ENCODE results near the gene ROBO4. TPM values are rescaled to one million over a fixed set of nuclear protein-coding genes. Genes with fewer than 3 reads are reported as not detected.

ROBO4 gene
- total RNA-seq, 1 donor from 2014 or later, result 28.8 TPM

DNA sequence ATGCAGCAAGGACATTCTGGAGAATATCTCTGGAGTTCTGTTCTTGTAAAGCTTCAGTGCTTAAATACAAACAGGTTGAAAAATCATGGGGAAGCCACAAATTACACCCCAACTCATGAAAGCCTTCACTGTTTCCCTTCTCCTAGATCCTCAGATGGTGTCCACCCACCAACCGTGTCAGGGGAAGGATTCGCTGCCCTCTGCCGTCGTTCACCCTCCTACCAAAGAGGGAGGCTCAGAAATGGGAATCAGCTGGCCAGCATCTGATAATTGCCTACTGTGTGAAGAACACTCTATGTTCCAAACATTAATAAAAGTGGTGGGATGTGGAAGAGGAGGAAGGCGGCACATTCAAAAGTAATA lies 45.6 kb upstream of the ROBO4 start:
- no peaks in the 10 kb centered on the region for H3K27me3 Mint-ChIP-seq (ENCODE audit: unreplicated experiment)
- H3K4me1 Mint-ChIP-seq (ENCODE audit: unreplicated experiment), result no peaks in the 10 kb centered on the region
- DNase-seq (ENCODE audit: low spot score), result no peak
- TF ChIP-seq, protein P1, sequence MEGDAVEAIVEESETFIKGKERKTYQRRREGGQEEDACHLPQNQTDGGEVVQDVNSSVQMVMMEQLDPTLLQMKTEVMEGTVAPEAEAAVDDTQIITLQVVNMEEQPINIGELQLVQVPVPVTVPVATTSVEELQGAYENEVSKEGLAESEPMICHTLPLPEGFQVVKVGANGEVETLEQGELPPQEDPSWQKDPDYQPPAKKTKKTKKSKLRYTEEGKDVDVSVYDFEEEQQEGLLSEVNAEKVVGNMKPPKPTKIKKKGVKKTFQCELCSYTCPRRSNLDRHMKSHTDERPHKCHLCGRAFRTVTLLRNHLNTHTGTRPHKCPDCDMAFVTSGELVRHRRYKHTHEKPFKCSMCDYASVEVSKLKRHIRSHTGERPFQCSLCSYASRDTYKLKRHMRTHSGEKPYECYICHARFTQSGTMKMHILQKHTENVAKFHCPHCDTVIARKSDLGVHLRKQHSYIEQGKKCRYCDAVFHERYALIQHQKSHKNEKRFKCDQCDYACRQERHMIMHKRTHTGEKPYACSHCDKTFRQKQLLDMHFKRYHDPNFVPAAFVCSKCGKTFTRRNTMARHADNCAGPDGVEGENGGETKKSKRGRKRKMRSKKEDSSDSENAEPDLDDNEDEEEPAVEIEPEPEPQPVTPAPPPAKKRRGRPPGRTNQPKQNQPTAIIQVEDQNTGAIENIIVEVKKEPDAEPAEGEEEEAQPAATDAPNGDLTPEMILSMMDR (IDR thresholded peaks at IDR 0.05; ENCODE audit: unreplicated experiment), result no peak
- no peaks in the 10 kb centered on the region for H3K36me3 Mint-ChIP-seq (ENCODE audit: low read depth, unreplicated experiment)
- H3K9me3 Mint-ChIP-seq (ENCODE audit: unreplicated experiment), result no peaks in the 10 kb centered on the region
- no peak overlapping the region for H3K4me3 Mint-ChIP-seq (ENCODE audit: unreplicated experiment)
- no peak overlapping the region for H3K27ac Mint-ChIP-seq (ENCODE audit: unreplicated experiment)

DNA sequence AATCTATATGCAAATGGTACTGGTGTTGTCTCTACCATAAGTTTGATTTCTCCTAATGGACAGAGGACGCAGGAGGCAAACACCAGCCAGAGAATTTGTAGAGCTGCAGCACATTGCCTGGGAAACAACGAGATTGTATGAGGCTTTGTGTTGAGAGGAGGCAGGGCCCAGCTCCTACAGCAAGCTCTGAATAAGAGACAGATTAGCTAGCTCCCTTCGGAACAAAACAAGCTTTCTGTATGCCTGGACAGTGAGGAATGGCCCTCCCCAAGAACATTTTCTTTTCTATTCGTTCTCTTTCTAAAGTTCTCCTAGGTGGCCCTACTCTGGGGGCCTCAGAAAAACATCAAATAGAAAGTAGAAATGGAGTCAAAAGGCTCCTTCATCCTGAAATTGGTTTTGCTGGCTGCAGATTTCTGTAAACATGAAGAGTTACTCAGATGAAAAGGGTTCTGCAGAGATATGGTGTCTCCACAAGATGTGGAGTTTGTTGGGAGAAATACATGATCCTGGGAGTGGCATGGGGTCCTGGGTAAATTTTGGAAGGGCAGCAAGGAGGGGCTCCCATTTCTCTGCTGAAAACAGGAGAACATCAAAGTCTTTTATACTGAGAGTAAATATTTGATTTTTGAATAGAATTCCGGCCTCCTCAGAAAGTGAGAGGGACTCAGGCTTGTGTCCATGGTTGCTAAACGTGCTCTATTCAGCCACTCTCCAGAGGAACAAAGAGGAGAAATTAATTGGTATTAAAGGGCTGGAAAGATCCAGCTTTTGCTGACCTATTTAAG lies 45.0 kb upstream of the ROBO4 start:
- TF ChIP-seq, protein P1 (IDR thresholded peaks at IDR 0.05; ENCODE audit: unreplicated experiment), result no peak
- no peak overlapping the region for H3K27ac Mint-ChIP-seq (ENCODE audit: unreplicated experiment)
- no peaks in the 10 kb centered on the region for H3K9me3 Mint-ChIP-seq (ENCODE audit: unreplicated experiment)
- DNase-seq (ENCODE audit: low spot score), result no peak
- H3K4me1 Mint-ChIP-seq (ENCODE audit: unreplicated experiment), result no peaks in the 10 kb centered on the region
- no peaks in the 10 kb centered on the region for H3K36me3 Mint-ChIP-seq (ENCODE audit: low read depth, unreplicated experiment)
- H3K27me3 Mint-ChIP-seq (ENCODE audit: unreplicated experiment), result no peaks in the 10 kb centered on the region
- no peak overlapping the region for H3K4me3 Mint-ChIP-seq (ENCODE audit: unreplicated experiment)

DNA sequence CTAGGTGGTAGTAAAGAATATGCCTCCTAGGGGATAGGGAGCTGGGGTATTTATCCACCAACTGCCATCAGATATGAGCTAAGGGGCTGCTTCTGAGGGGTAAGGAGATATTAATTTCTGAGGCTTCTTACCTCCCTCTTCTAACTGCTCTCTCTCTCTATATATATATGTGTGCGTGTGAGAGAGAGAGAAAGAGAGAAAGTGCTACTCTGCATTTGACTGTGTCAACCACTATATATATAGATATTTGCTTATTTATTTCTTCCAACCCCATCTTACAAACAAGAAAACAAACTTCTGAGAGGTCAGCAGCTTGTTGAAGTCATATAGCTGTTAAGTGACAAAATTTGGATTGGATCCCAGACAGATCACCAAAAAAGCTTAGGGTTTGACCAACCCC lies 44.0 kb upstream of the ROBO4 start:
- H3K9me3 Mint-ChIP-seq (ENCODE audit: unreplicated experiment), result no peaks in the 10 kb centered on the region
- H3K27me3 Mint-ChIP-seq (ENCODE audit: unreplicated experiment), result no peaks in the 10 kb centered on the region
- TF ChIP-seq, protein P1 (IDR thresholded peaks at IDR 0.05; ENCODE audit: unreplicated experiment), result no peak
- no peak overlapping the region for H3K4me3 Mint-ChIP-seq (ENCODE audit: unreplicated experiment)
- no peaks in the 10 kb centered on the region for H3K36me3 Mint-ChIP-seq (ENCODE audit: low read depth, unreplicated experiment)
- no peak for DNase-seq (ENCODE audit: low spot score)
- H3K27ac Mint-ChIP-seq (ENCODE audit: unreplicated experiment), result no peak overlapping the region
- H3K4me1 Mint-ChIP-seq (ENCODE audit: unreplicated experiment), result no peaks in the 10 kb centered on the region

DNA sequence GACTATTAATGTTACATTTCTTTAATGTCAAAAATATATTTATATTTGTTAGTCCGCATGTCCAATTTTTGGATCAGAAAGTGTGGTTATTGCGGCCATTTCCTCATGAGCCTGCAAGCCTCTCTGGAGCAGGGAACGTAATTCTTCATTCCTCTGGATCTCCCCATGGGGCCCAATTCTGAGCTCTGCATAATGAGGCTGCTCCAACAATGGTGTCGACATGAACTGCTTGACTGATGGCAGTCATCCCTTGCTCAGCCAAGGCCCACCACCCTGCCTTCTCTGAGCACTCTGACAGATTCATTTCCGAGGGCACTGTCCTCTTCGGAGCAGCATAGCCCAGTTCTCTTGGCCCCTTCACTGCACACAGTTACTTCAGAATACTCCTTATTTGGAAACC lies 41.3 kb upstream of the ROBO4 start:
- no peaks in the 10 kb centered on the region for H3K9me3 Mint-ChIP-seq (ENCODE audit: unreplicated experiment)
- DNase-seq (ENCODE audit: low spot score), result no peak
- no peak overlapping the region for H3K27ac Mint-ChIP-seq (ENCODE audit: unreplicated experiment)

DNA sequence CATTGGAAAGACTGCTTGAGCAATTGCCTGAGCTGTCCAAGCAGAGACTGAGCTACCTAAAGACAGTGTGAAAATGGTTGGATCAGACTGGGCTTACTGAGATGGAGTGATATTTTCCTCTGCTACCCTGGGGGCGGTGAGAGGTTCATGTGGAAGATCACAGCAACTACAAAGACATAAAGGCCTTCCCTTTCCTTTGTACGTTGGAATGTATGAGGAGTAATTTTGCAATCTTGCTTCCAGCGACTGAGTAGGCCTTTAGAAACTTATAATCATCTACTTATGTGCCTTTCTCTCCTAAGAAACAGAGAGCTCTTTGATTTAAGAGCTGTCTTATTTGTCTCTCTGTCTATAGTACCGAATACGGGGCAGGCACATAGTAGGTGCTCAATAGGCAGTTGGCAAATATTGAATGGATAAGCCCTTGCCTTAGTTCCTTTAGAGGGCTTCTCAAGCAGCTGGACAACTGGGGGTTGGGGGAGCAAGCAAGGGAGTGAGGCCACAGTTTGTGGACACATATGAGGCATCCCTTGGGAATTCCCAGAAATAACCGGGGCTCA lies 40.6 kb upstream of the ROBO4 start:
- no peaks in the 10 kb centered on the region for H3K4me1 Mint-ChIP-seq (ENCODE audit: unreplicated experiment)

More for the DNA sequence above, 41.3 kb upstream of the ROBO4 start:
- no peaks in the 10 kb centered on the region for H3K36me3 Mint-ChIP-seq (ENCODE audit: low read depth, unreplicated experiment)
- H3K4me3 Mint-ChIP-seq (ENCODE audit: unreplicated experiment), result no peak overlapping the region
- TF ChIP-seq, protein P1 (IDR thresholded peaks at IDR 0.05; ENCODE audit: unreplicated experiment), result no peak
- no peaks in the 10 kb centered on the region for H3K4me1 Mint-ChIP-seq (ENCODE audit: unreplicated experiment)
- H3K27me3 Mint-ChIP-seq (ENCODE audit: unreplicated experiment), result peaks cover 2% of the 10 kb centered on the region

More for the DNA sequence above, 40.6 kb upstream of the ROBO4 start:
- H3K9me3 Mint-ChIP-seq (ENCODE audit: unreplicated experiment), result no peaks in the 10 kb centered on the region
- TF ChIP-seq, protein P1 (IDR thresholded peaks at IDR 0.05; ENCODE audit: unreplicated experiment), result no peak
- DNase-seq (ENCODE audit: low spot score), result no peak
- H3K27ac Mint-ChIP-seq (ENCODE audit: unreplicated experiment), result no peak overlapping the region
- H3K4me3 Mint-ChIP-seq (ENCODE audit: unreplicated experiment), result no peak overlapping the region
- peaks cover 2% of the 10 kb centered on the region for H3K27me3 Mint-ChIP-seq (ENCODE audit: unreplicated experiment)
- H3K36me3 Mint-ChIP-seq (ENCODE audit: low read depth, unreplicated experiment), result no peaks in the 10 kb centered on the region

Data from endothelial cell (in vitro differentiated cells).